ENCODE data around the gene TMC5. TPM values are rescaled to one million over a fixed set of nuclear protein-coding genes. Genes with fewer than 3 reads are reported as not detected.
A peak's percentile ranks its signal among the peaks of the same experiment; 100 is the strongest.

Gene TMC5
- total and polyA plus RNA-seq, 12 donors, result 0.20 to 3.7 (median 0.33) TPM; not detected in 8

DNA sequence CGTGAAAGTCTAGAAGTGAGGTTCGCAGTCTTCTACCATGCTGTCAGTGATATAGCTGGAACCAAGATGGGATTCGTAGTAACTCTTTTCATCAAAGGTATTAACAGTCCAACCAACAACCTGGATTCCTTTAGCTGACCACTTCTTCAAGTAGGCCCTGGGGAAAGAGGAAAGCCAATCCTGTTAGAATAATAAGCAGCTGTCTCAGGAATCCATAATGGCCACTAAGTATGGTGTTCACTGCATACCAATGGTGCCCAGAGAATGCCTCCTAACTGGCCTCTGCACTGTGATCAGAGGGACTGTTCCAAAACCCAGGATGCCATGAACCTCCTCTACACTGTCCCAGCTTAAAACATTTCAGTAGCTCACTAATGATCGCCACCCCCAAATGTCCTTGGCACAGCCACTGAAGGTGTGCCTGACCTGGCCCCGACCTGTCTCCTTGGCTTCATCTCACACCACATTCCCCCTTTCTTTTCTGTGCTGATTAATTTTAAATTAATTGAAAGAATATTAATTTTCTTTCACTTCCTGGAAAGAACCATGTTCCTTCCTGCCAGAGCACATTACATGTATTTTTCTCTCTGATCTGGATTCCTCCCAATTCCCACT, 85.9 kb downstream of the TMC5 start:
- H3K36me3 ChIP-seq (replicated peaks in 1 of 2), result peaks cover 0 to 51% of the 10 kb centered on the region in 2 donors
- no peaks in the 10 kb centered on the region for H3K27me3 ChIP-seq
- intact Hi-C loops (cut with DNase I), result loop anchor here (5.0 to 10.0 kb wide), 4 partner anchors 116 to 419 kb away; no protein-coding TSS in a partner anchor
- H3K9me3 ChIP-seq (replicated peaks in 1 of 3), result no peaks in the 10 kb centered on the region
- H3K4me1 ChIP-seq (replicated peaks in 1 of 2), result peaks cover 0 to 4% of the 10 kb centered on the region in 2 donors
- DNase-seq, result no peak
- WGBS, 4 donors, result 86 to 96% (median 92%) methylated on average over 5 of the region's 5 CpGs
- no peak overlapping the region for H3K27ac ChIP-seq
- TF ChIP-seq POLR2A (IDR thresholded peaks at IDR 0.05), result no peak
- TF ChIP-seq, protein P1, sequence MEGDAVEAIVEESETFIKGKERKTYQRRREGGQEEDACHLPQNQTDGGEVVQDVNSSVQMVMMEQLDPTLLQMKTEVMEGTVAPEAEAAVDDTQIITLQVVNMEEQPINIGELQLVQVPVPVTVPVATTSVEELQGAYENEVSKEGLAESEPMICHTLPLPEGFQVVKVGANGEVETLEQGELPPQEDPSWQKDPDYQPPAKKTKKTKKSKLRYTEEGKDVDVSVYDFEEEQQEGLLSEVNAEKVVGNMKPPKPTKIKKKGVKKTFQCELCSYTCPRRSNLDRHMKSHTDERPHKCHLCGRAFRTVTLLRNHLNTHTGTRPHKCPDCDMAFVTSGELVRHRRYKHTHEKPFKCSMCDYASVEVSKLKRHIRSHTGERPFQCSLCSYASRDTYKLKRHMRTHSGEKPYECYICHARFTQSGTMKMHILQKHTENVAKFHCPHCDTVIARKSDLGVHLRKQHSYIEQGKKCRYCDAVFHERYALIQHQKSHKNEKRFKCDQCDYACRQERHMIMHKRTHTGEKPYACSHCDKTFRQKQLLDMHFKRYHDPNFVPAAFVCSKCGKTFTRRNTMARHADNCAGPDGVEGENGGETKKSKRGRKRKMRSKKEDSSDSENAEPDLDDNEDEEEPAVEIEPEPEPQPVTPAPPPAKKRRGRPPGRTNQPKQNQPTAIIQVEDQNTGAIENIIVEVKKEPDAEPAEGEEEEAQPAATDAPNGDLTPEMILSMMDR (IDR thresholded peaks at IDR 0.05), result no peak
- H3K4me3 ChIP-seq, result no peak overlapping the region

DNA sequence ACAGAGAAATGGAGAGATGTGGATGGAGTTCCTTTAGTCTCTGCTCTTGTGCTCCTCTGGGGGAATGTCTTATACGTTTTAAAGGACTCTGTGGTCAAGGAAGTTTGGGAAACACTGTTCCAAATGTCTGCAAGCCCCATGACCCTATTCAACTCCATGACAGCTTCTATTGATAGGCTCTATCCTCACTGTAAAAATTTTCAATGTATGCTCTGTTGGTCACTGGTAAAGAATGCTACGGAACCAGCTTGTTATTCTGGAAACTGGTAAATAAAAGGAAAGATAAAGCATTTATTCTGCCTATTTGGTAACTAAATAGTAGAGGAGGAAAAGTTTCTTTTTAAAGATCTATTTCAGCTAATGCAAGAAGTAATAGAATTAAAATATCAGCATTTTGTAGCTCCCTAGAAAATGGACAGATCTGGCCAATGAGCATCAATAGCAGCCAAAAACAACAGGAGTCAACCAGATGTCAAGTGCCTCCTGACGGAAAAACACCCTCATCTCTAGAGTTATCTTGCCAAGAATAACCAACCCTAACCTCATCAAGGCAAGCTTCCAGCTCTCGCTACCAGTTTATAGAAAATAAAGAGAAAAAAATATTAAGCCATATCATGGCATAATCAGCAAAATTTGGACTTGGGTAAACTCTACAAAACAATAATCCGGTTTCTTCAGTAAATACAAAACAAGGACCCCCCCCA, 88.1 kb downstream of the TMC5 start:
- Histone ChIP-seq H3K36me3 (replicated peaks in 1 of 2) (peaks cover 0 to 63% of the 10 kb centered on the region in 2 donors), H3K9me3 (replicated peaks in 1 of 3) (no peaks in the 10 kb centered on the region), H3K27me3 (no peaks in the 10 kb centered on the region), H3K4me3 (no peak overlapping the region), H3K27ac (no peak overlapping the region), H3K4me1 (replicated peaks in 1 of 2) (peaks cover 0 to 4% of the 10 kb centered on the region in 2 donors)
- peak in 1 of 7 donors; percentile 13 for DNase-seq
- TF ChIP-seq, protein P1 (IDR thresholded peaks at IDR 0.05), result no peak
- no peak for TF ChIP-seq POLR2A (IDR thresholded peaks at IDR 0.05)
- 65 to 80% (median 69%) methylated on average over 5 of the region's 5 CpGs for WGBS, 4 donors
- intact Hi-C loops (cut with DNase I), result loop anchor here (10.0 kb wide), 3 partner anchors 121 to 421 kb away; no protein-coding TSS in a partner anchor

DNA sequence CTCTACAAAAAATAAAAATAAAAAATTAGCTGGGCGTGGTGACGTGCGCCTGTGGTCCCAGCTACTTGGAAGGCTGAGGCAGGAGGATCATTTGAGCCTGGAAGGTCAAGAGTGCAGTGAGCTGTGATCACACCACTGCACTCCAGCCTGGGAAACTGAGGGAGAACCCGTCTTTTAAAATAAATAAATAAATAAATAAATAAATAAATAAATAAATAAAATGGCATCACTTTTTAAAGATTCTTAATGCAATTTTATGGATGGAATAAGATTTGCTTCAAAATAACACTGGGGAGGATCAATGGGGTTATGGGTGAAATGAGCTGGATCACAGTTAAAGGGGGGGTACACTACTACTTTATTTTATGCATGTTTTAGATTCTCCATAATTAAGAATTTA, 89.3 kb downstream of the TMC5 start:
- Histone ChIP-seq H3K27me3 (no peaks in the 10 kb centered on the region), H3K27ac (no peak overlapping the region), H3K4me3 (no peak overlapping the region), H3K36me3 (replicated peaks in 1 of 2) (peaks cover 0 to 57% of the 10 kb centered on the region in 2 donors), H3K9me3 (replicated peaks in 1 of 3) (no peaks in the 10 kb centered on the region), H3K4me1 (replicated peaks in 1 of 2) (peaks cover 0 to 4% of the 10 kb centered on the region in 2 donors)
- 95 to 98% (median 97%) methylated on average over 4 of the region's 4 CpGs for WGBS, 4 donors
- no peak for DNase-seq
- no peak for TF ChIP-seq POLR2A (IDR thresholded peaks at IDR 0.05)
- TF ChIP-seq, protein P1 (IDR thresholded peaks at IDR 0.05), result no peak
- intact Hi-C loops (cut with DNase I), result loop anchor here (10.0 kb wide), 3 partner anchors 122 to 422 kb away; no protein-coding TSS in a partner anchor

DNA sequence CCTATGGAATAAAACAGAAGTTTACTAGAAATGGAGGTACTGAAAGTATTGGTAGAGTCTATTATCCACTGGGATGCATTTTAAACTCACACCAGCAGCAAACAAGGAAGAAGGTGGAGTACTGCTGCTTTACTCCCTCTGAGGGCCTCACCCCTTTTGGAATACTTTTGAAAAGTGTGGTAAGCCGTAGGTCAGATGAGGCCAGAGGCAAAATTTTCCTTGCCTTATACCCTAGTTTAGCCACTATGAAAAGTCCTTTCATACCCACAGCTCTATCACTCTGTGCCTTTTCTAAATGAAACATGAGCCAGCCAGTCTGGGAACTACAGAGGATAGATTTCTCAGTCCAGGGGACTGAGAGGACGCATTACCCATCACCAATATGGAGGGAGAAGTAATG, 90.2 kb downstream of the TMC5 start:
- DNase-seq, result no peak
- H3K36me3 ChIP-seq (replicated peaks in 1 of 2), result peaks cover 0 to 52% of the 10 kb centered on the region in 2 donors
- no peak overlapping the region for H3K4me3 ChIP-seq
- WGBS, 4 donors, result 90 to 96% (median 93%) methylated on average over 2 of the region's 2 CpGs
- H3K9me3 ChIP-seq (replicated peaks in 1 of 3), result no peaks in the 10 kb centered on the region
- no peaks in the 10 kb centered on the region for H3K27me3 ChIP-seq
- H3K27ac ChIP-seq, result no peak overlapping the region
- TF ChIP-seq POLR2A (IDR thresholded peaks at IDR 0.05), result no peak
- TF ChIP-seq, protein P1 (IDR thresholded peaks at IDR 0.05), result no peak
- intact Hi-C loops (cut with DNase I), result loop anchor here (10.0 kb wide), 3 partner anchors 123 to 423 kb away; no protein-coding TSS in a partner anchor
- H3K4me1 ChIP-seq (replicated peaks in 1 of 2), result peaks cover 0 to 4% of the 10 kb centered on the region in 2 donors
